Common myeloid progenitor, CD34-positive (primary cell): ENCODE measurements around the gene TCN2.
A peak's percentile ranks its signal among the peaks of the same experiment; 100 is the strongest.

ENCODE experiments used
- CTCF ChIA-PET: fragments of 350-600 bp; sonication (Branson Sonifier 250); formaldehyde crosslinking; loops from one replicate; lab custom pipeline; 2021; ENCODE audit warnings: antibody characterized with exemption; lab: Charles Lee
- POLR2A ChIA-PET: fragments of 350-600 bp; sonication (Branson Sonifier 250); formaldehyde crosslinking; loops from one replicate; lab custom pipeline; 2021; ENCODE audit warnings: antibody characterized with exemption; lab: Charles Lee
- DNase-seq, 3 donors: peaks; one replicate each; pipeline versions ENCODE4 v3.0.0 to v3.0.0-alpha.2; 2013
- H3K27ac ChIP-seq, 2 experiments: 1 replicate in 1 of 2; 2 replicates in 1 of 2; pipeline ENCODE4 v1.7.0; 2013; ENCODE audit warnings: inconsistent platforms in 2 of 2, low read length in 2 of 2, mild to moderate bottlenecking in 2 of 2, low read depth in 1 of 2, moderate library complexity in 1 of 2; ENCODE audit not compliant: severe bottlenecking in 2 of 2, insufficient read depth in 1 of 2, poor library complexity in 1 of 2
- H3K27me3 ChIP-seq, 5 experiments: replicated peaks in 2 of 5; 1 replicate in 3 of 5; 2 replicates in 2 of 5; pipeline versions ENCODE4 v1.6.1 to v1.7.0; 2013; ENCODE audit warnings: low read length in 4 of 5, mild to moderate bottlenecking in 2 of 5, moderate library complexity in 2 of 5, inconsistent platforms in 1 of 5; ENCODE audit not compliant: insufficient read depth in 5 of 5, control insufficient read depth in 4 of 5
- H3K36me3 ChIP-seq, 4 experiments: 1 replicate in 2 of 4; 2 replicates in 2 of 4; pipeline versions ENCODE4 v1.6.1 to v1.7.0; 2013; ENCODE audit warnings: low read length in 3 of 4, control low read depth in 1 of 4, mild to moderate bottlenecking in 1 of 4; ENCODE audit not compliant: control insufficient read depth in 4 of 4, insufficient read depth in 4 of 4
- H3K4me1 ChIP-seq, 4 experiments: 1 replicate in 3 of 4; 2 replicates in 1 of 4; pipeline versions ENCODE4 v1.6.1 to v1.7.1; 2013; ENCODE audit warnings: low read length in 3 of 4, mild to moderate bottlenecking in 3 of 4, control low read depth in 1 of 4, inconsistent platforms in 1 of 4, moderate library complexity in 1 of 4; ENCODE audit not compliant: control insufficient read depth in 4 of 4, insufficient read depth in 4 of 4; ENCODE audit errors: control extremely low read depth in 1 of 4
- H3K4me3 ChIP-seq, 7 experiments: 1 replicate in 4 of 7; 2 replicates in 3 of 7; pipeline versions ENCODE4 v1.5.1 to v1.7.0; 2013; ENCODE audit warnings: mild to moderate bottlenecking in 7 of 7, low read length in 6 of 7, moderate library complexity in 6 of 7, inconsistent platforms in 2 of 7, low read depth in 2 of 7, control low read depth in 1 of 7; ENCODE audit not compliant: insufficient read depth in 4 of 7, control insufficient read depth in 1 of 7; ENCODE audit errors: extremely low read depth in 1 of 7
- H3K9me3 ChIP-seq, 5 experiments: 1 replicate in 4 of 5; 2 replicates in 1 of 5; pipeline versions ENCODE4 v1.6.1 to v1.7.1; 2013; ENCODE audit warnings: low read length in 4 of 5, mild to moderate bottlenecking in 2 of 5, inconsistent platforms in 1 of 5, low read depth in 1 of 5, moderate library complexity in 1 of 5; ENCODE audit not compliant: control insufficient read depth in 4 of 5, insufficient read depth in 2 of 5; ENCODE audit errors: control extremely low read depth in 1 of 5
- WGBS: methylation state at CpG from one replicate; pipeline ENCODE4 v1.1.5; 2013; ENCODE audit not compliant: insufficient coverage; 5-methylcytosine and 5-hydroxymethylcytosine counted together

The TCN2 gene

GRCh38 chr22:30578481-30578880, 28.5 kb upstream of the TCN2 start:
- Histone ChIP-seq H3K4me1 (peaks cover 0 to 4% (median 2%) of the 10 kb centered on the region in 4 experiments), H3K27ac (no peak overlapping the region), H3K9me3 (no peaks in the 10 kb centered on the region), H3K27me3 (peaks cover 0 to 20% (median 10%) of the 10 kb centered on the region in 5 experiments), H3K4me3 (no peak overlapping the region), H3K36me3 (peaks cover 23 to 85% (median 68%) of the 10 kb centered on the region in 4 experiments)
- POLR2A ChIA-PET, result no interaction called here
- CTCF ChIA-PET, result interaction anchor here (1.5 kb wide), 1 partner anchor 56 kb away, joined by 4 read pairs; no protein-coding TSS in a partner anchor
- WGBS, result 99% methylated on average over 12 of the region's 12 CpGs
- no peak for DNase-seq

DNA sequence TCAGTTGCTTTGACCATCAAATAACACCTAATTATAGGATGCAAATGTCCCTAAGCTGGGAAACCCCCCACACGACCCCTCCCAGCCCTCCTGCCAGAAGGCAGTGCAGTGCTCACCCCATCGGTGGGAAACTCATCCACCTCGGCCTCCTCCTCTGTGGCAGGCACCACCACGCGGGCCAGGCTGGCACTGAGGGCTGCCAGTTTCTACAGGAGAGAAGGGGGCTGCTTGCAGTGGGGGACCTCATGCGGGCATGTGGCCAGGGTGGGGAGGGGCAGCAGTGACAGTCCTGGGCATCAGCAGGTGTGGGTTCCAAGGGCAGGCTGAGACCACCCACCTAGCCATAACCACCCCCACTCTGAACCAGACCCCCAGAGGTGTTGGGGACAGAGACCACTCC, 26.1 kb upstream of the TCN2 start:
- ChIA-PET POLR2A (no interaction called here), CTCF (no interaction called here)
- Histone ChIP-seq H3K36me3 (peaks cover 24 to 99% (median 81%) of the 10 kb centered on the region in 4 experiments), H3K27ac (no peak overlapping the region), H3K4me3 (no peak overlapping the region), H3K4me1 (peaks cover 0 to 2% (median 0%) of the 10 kb centered on the region in 4 experiments), H3K27me3 (no peaks in the 10 kb centered on the region), H3K9me3 (no peaks in the 10 kb centered on the region)
- no peak for DNase-seq
- 83% methylated on average over 1 of the region's 6 CpGs for WGBS

DNA sequence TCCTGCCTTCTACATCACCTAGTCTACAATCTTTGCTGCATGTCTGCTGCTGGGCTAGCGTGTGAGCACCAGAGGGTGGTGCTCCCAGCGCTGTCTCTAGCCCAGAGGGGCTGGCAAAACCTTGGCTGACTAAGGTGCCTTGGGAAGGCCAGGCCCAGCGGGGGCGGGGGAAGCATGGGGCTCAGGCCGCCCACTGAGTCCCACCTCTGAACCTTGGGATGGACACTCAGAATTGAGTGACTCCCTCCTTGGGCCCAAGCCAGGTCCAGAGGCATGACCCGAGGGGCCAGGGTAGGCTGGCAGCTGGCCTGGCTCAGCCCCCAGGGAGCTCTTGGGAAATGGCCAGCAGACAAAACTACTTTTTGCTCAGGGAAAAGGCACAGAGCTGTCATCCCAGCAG, 24.9 kb upstream of the TCN2 start:
- 95% methylated on average over 6 of the region's 6 CpGs for WGBS
- CTCF ChIA-PET, result interaction anchor here (1.2 kb wide), 1 partner anchor 11 kb away, joined by 3 read pairs; no protein-coding TSS in a partner anchor

DNA sequence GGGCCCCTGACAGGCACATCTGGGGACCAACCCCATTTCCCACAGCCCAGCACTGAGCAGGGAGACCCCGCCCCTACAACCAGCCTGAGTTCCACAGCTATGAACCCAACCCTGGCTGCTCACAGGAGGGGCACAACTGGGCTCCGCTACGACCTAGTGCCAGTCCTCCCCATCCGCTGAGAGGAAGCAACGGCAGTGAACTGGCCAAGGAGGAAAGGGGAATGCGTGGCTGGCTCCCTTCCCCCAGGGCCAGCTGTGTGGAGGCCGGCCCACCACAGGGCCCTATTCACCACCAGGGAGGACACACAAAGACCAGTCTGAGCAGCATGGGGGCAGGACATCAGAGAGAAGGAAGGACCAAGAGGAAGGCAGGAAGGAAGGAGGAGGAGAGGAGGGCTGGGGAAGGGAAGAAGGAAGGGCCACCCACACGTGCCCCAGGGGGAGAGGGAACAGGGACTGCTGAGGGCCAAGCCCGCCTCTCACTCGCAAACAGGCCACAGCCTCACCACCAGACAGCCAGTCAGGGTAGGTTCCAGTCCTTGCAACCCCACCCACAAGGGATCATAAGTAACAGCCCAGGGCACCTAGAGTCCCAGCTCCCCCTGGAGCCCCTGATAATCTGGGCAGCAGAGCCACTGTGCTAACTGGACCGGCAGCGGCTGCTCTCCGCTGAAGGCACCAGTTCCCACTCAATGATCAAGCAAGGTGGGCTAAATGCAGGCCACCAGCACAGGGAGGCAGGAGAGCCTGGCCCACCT, 24.0 kb upstream of the TCN2 start:
- no peak overlapping the region for H3K27ac ChIP-seq
- WGBS, result 92% methylated on average over 11 of the region's 13 CpGs
- peaks cover 34 to 99% (median 86%) of the 10 kb centered on the region in 4 experiments for H3K36me3 ChIP-seq
- no peaks in the 10 kb centered on the region for H3K4me1 ChIP-seq
- no peak overlapping the region for H3K4me3 ChIP-seq
- POLR2A ChIA-PET, result no interaction called here
- no peaks in the 10 kb centered on the region for H3K27me3 ChIP-seq
- CTCF ChIA-PET, result interaction anchor here (1.2 kb wide), 1 partner anchor 12 kb away, joined by 3 read pairs; no protein-coding TSS in a partner anchor
- DNase-seq, result no peak
- H3K9me3 ChIP-seq, result no peaks in the 10 kb centered on the region

More for the DNA sequence above, 24.9 kb upstream of the TCN2 start:
- no peaks in the 10 kb centered on the region for H3K27me3 ChIP-seq
- POLR2A ChIA-PET, result no interaction called here
- H3K27ac ChIP-seq, result no peak overlapping the region
- no peaks in the 10 kb centered on the region for H3K4me1 ChIP-seq
- H3K36me3 ChIP-seq, result peaks cover 27 to 99% (median 83%) of the 10 kb centered on the region in 4 experiments
- no peaks in the 10 kb centered on the region for H3K9me3 ChIP-seq
- no peak for DNase-seq
- no peak overlapping the region for H3K4me3 ChIP-seq

DNA sequence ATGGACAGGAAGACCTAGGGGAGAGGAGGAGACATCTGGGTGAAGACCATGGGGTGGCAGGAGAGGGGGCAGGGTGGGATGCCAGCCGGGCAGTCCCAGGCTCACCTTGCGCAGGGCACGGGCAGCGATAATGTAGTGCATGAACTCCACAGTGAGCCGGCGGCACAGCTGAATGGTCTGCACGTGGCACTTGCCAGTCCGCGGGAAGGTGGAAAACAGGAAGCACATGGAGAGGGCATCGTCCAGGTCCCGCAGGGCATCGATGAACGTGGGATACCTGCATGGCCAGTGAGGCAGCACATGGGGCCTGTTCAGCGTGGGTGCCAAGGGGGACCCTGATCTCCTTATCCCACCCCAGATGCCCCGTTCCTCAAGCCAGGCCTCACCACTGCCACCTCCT, 22.5 kb upstream of the TCN2 start:
- no peak for DNase-seq
- H3K9me3 ChIP-seq, result no peaks in the 10 kb centered on the region
- no peak overlapping the region for H3K27ac ChIP-seq
- H3K4me1 ChIP-seq, result no peaks in the 10 kb centered on the region
- CTCF ChIA-PET, result no interaction called here
- no peak overlapping the region for H3K4me3 ChIP-seq
- WGBS, result 97% methylated on average over 15 of the region's 15 CpGs
- H3K27me3 ChIP-seq, result no peaks in the 10 kb centered on the region
- H3K36me3 ChIP-seq, result peaks cover 30 to 99% (median 86%) of the 10 kb centered on the region in 4 experiments
- POLR2A ChIA-PET, result no interaction called here

GRCh38 chr22:30586414-30586813, 20.6 kb upstream of the TCN2 start:
- 97% methylated on average over 8 of the region's 8 CpGs for WGBS
- H3K27ac ChIP-seq, result no peak overlapping the region
- no peaks in the 10 kb centered on the region for H3K9me3 ChIP-seq
- H3K27me3 ChIP-seq, result no peaks in the 10 kb centered on the region
- H3K4me1 ChIP-seq, result peaks cover 10 to 15% (median 13%) of the 10 kb centered on the region in 4 experiments
- peaks cover 25 to 81% (median 67%) of the 10 kb centered on the region in 4 experiments for H3K36me3 ChIP-seq
- CTCF ChIA-PET, result no interaction called here
- POLR2A ChIA-PET, result no interaction called here
- H3K4me3 ChIP-seq, result no peak overlapping the region
- DNase-seq, result no peak

- peak in 1 of 3 donors; percentile 32 for DNase-seq
- ChIA-PET CTCF (interaction anchor here (1.7 to 2.0 kb wide), 2 partner anchors 10 to 13 kb away, joined by 4 to 7 read pairs; no protein-coding TSS in a partner anchor), POLR2A (interaction anchor here (0.6 to 1.0 kb wide), 3 partner anchors 17 to 215 kb away, joined by 4 to 5 read pairs (median 5); no protein-coding TSS in a partner anchor)
- Histone ChIP-seq H3K4me3 (peak overlapping the region; percentile 64 to 99 (median 84)), H3K27me3 (peaks cover 0 to 2% (median 0%) of the 10 kb centered on the region in 5 experiments), H3K4me1 (peaks cover 13 to 18% (median 15%) of the 10 kb centered on the region in 4 experiments), H3K36me3 (peaks cover 11 to 34% (median 25%) of the 10 kb centered on the region in 4 experiments), H3K27ac (peak overlapping the region; percentile 93 to 97), H3K9me3 (no peaks in the 10 kb centered on the region)
- WGBS, result 7% methylated on average over 14 of the region's 14 CpGs
These were observed 15.8 kb upstream of the TCN2 start for GRCh38 chr22:30591191-30591587.
